ENCODE data around the gene MERTK.

DNA sequence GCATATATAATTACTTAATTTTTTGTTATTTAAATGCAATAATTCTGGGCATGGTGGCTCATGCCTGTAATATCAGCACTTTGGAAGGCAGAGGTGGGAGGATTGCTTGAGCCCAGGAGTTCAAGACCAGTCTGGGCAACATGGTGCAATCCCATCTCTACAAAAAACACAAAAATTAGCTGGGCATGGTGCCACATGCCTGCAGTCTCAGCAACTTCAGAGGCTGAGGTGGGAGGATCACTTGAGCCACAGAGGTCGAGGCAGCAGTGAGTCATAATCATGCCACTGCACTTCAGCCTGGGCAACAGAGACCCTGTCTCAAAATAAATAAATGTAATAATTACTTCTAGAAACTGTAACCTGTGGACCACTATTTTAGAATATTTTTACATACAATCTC lies 135.2 kb downstream of the MERTK start:
- TF ChIP-seq, protein P1, sequence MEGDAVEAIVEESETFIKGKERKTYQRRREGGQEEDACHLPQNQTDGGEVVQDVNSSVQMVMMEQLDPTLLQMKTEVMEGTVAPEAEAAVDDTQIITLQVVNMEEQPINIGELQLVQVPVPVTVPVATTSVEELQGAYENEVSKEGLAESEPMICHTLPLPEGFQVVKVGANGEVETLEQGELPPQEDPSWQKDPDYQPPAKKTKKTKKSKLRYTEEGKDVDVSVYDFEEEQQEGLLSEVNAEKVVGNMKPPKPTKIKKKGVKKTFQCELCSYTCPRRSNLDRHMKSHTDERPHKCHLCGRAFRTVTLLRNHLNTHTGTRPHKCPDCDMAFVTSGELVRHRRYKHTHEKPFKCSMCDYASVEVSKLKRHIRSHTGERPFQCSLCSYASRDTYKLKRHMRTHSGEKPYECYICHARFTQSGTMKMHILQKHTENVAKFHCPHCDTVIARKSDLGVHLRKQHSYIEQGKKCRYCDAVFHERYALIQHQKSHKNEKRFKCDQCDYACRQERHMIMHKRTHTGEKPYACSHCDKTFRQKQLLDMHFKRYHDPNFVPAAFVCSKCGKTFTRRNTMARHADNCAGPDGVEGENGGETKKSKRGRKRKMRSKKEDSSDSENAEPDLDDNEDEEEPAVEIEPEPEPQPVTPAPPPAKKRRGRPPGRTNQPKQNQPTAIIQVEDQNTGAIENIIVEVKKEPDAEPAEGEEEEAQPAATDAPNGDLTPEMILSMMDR (IDR thresholded peaks at IDR 0.05) = no peak
- no peak for TF ChIP-seq POLR2AphosphoS5 (IDR thresholded peaks at IDR 0.05)
- peak in 1 of 4 donors; percentile 63 for TF ChIP-seq EP300 (IDR thresholded peaks at IDR 0.05)
- TF ChIP-seq POLR2A (IDR thresholded peaks at IDR 0.05) = no peak
